Neuronal stem cell (in vitro differentiated cells): ENCODE measurements around the gene ZNF276.
A peak's percentile ranks its signal among the peaks of the same experiment; 100 is the strongest.

Source experiments
- DNase-seq: peaks from one replicate; pipeline ENCODE4 v3.0.0-alpha.2; 2013; ENCODE audit warnings: low spot score
- H2AFZ ChIP-seq: one replicate; pipeline ENCODE4 v1.6.1; 2013; ENCODE audit warnings: mild to moderate bottlenecking, low read length, inconsistent platforms
- H2AK5ac ChIP-seq: 2 replicates; pipeline ENCODE4 v1.6.1; 2013; ENCODE audit warnings: low read depth, mild to moderate bottlenecking, inconsistent platforms, low read length, moderate library complexity, mixed read lengths
- H2BK120ac ChIP-seq: 2 replicates; pipeline ENCODE4 v1.6.1; 2013; ENCODE audit warnings: low read depth, mild to moderate bottlenecking, inconsistent platforms, low read length, moderate library complexity, mixed read lengths
- H2BK12ac ChIP-seq: one replicate; pipeline ENCODE4 v1.6.1; 2013; ENCODE audit warnings: low read length, inconsistent platforms
- H2BK15ac ChIP-seq: 2 replicates; pipeline ENCODE4 v1.6.1; 2013; ENCODE audit warnings: mild to moderate bottlenecking, low read length, inconsistent platforms, mixed read lengths
- H2BK5ac ChIP-seq: one replicate; pipeline ENCODE4 v1.6.1; 2013; ENCODE audit warnings: inconsistent platforms, mild to moderate bottlenecking, low read length, moderate library complexity
- H3K14ac ChIP-seq: one replicate; pipeline ENCODE4 v1.6.1; 2013; ENCODE audit warnings: low read length, inconsistent platforms
- H3K18ac ChIP-seq: 2 replicates; pipeline ENCODE4 v1.6.1; 2013; ENCODE audit warnings: low read length, inconsistent platforms
- H3K23ac ChIP-seq: 2 replicates; pipeline ENCODE4 v1.6.1; 2013; ENCODE audit warnings: low read depth, mild to moderate bottlenecking, mixed read lengths, low read length, inconsistent platforms; ENCODE audit not compliant: poor library complexity
- H3K27ac ChIP-seq: replicated peaks from 3 replicates; pipeline ENCODE4 v1.5.1; 2013; ENCODE audit warnings: low read length, inconsistent platforms
- H3K27me3 ChIP-seq, 3 experiments: 2 replicates each; pipeline ENCODE4 v1.6.1; 2013; ENCODE audit warnings: low read length in 3 of 3, mild to moderate bottlenecking in 2 of 3, inconsistent platforms in 1 of 3, low read depth in 1 of 3, mixed read lengths in 1 of 3, moderate library complexity in 1 of 3; ENCODE audit not compliant: control insufficient read depth in 3 of 3, insufficient read depth in 3 of 3
- H3K36me3 ChIP-seq, 2 donors: replicated peaks in 1 of 2; 2 replicates each; pipeline ENCODE4 v1.6.1; 2013; ENCODE audit warnings: low read length in 2 of 2; ENCODE audit not compliant: control insufficient read depth in 2 of 2, insufficient read depth in 2 of 2
- H3K4ac ChIP-seq: 2 replicates; pipeline ENCODE4 v1.6.1; 2013; ENCODE audit warnings: inconsistent platforms, mild to moderate bottlenecking, low read length, moderate library complexity
- H3K4me1 ChIP-seq, 2 donors: 1 replicate in 1 of 2; 2 replicates in 1 of 2; pipeline ENCODE4 v1.6.1; 2013; ENCODE audit warnings: low read length in 2 of 2, low read depth in 1 of 2; ENCODE audit not compliant: control insufficient read depth in 2 of 2, insufficient read depth in 1 of 2
- H3K4me2 ChIP-seq: one replicate; pipeline ENCODE4 v1.6.1; 2013; ENCODE audit warnings: mild to moderate bottlenecking, low read length, inconsistent platforms; ENCODE audit not compliant: insufficient read depth, poor library complexity, severe bottlenecking
- H3K4me3 ChIP-seq, 2 donors: 2 replicates each; pipeline ENCODE4 v1.5.1; 2013; ENCODE audit warnings: low read length in 2 of 2, mild to moderate bottlenecking in 2 of 2, inconsistent platforms in 1 of 2, moderate library complexity in 1 of 2
- H3K79me1 ChIP-seq: one replicate; pipeline ENCODE4 v1.6.1; 2013; ENCODE audit warnings: low read depth, mild to moderate bottlenecking, inconsistent platforms, low read length, moderate library complexity
- H3K9ac ChIP-seq: one replicate; pipeline ENCODE4 v1.6.1; 2013; ENCODE audit warnings: mild to moderate bottlenecking, low read depth, low read length, inconsistent platforms; ENCODE audit not compliant: poor library complexity
- H3K9me3 ChIP-seq, 2 donors: replicated peaks in 1 of 2; 2 replicates each; pipeline versions ENCODE3 to v1.6.1; 2013; ENCODE audit warnings: low read length in 2 of 2, mild to moderate bottlenecking in 2 of 2, inconsistent platforms in 1 of 2, low read depth in 1 of 2, mixed read lengths in 1 of 2, moderate library complexity in 1 of 2; ENCODE audit not compliant: control insufficient read depth in 2 of 2, insufficient read depth in 1 of 2
- H4K8ac ChIP-seq: one replicate; pipeline ENCODE4 v1.6.1; 2013; ENCODE audit warnings: low read depth, mild to moderate bottlenecking, inconsistent platforms, low read length, moderate library complexity
- H4K91ac ChIP-seq: one replicate; pipeline ENCODE4 v1.6.1; 2013; ENCODE audit warnings: low read length, low read depth, mild to moderate bottlenecking, inconsistent platforms; ENCODE audit not compliant: poor library complexity
- whole genome bisulfite sequencing, 2 donors: extraction: QIAGEN DNeasy Blood & Tissue Kit; methylation state at CpG; one replicate each; pipeline ENCODE4 v1.1.7; 2013; ENCODE audit warnings: missing lambda C conversion rate in 2 of 2, mixed read lengths in 1 of 2; ENCODE audit not compliant: insufficient read length in 2 of 2, insufficient replicate concordance in 1 of 2; ENCODE audit errors: extremely low coverage in 2 of 2; 5-methylcytosine and 5-hydroxymethylcytosine counted together

ZNF276 gene

DNA sequence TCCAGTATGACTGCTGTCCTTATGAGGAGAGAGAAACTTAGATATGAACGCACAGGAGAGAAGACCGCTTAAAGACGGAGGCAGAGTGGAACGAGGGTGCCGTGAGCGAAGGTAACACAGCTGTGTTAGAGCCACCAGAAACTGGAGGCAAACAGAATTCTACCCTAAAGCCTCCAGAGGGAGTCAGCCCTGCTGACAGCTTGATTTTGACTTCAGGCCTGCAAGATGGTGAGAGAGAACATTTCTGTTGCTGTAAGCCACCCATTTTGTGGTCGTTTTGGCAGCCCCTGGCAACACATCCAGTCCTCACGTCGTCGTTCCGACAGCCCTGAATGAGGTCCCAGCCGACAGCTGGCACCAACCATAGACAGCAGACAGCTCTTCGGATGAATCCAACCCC, 17.1 kb upstream of the ZNF276 start:
- Histone ChIP-seq H2BK12ac (no peak overlapping the region), H2BK5ac (no peak overlapping the region), H2AK5ac (no peak overlapping the region), H3K9ac (no peak overlapping the region), H3K4me3 (no peak overlapping the region), H3K27me3 (peaks cover 0 to 2% (median 0%) of the 10 kb centered on the region in 3 experiments), H3K14ac (no peak overlapping the region), H4K8ac (no peak overlapping the region), H3K4me2 (no peak overlapping the region), H3K36me3 (peaks cover 0 to 6% of the 10 kb centered on the region in 2 donors), H3K4ac (no peak overlapping the region), H3K23ac (no peak overlapping the region), H3K79me1 (peaks cover 7% of the 10 kb centered on the region), H3K18ac (no peak overlapping the region), H3K4me1 (peaks cover 13 to 17% of the 10 kb centered on the region in 2 donors), H4K91ac (no peak overlapping the region), H2AFZ (no peak overlapping the region), H3K27ac (no peak overlapping the region), H2BK120ac (no peak overlapping the region), H3K9me3 (no peaks in the 10 kb centered on the region), H2BK15ac (no peak overlapping the region)
- DNase-seq: no peak
- no CpG with 5 or more reads among the region's 13 CpGs for WGBS, 2 donors

DNA sequence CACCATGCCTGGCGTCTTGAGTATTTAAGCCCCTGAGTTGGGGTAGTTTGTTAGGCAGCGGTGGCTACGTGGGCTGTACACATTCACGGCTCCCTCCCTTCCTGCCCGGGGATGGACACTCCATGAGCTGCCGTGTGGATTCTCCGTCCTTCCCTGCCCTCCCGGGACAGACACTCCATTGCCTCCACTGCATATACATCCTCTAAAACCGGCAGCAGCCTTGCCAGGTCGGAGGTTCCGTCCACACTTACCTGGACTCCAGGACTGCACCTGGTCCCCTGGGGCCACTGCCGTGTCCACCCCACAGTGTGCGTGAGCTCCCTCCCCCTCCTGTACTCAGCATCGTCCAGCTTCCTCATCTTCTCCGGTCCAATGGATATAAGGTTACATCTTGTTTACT, 16.3 kb upstream of the ZNF276 start:
- Histone ChIP-seq H2BK5ac (no peak overlapping the region), H2BK15ac (peak overlapping the region; percentile 85), H3K4me2 (no peak overlapping the region), H2BK120ac (no peak overlapping the region), H3K14ac (peak overlapping the region; percentile 71), H3K4me1 (peaks cover 13 to 16% of the 10 kb centered on the region in 2 donors), H3K27ac (no peak overlapping the region), H3K4me3 (no peak overlapping the region), H4K8ac (no peak overlapping the region), H3K9me3 (no peaks in the 10 kb centered on the region), H3K23ac (no peak overlapping the region), H3K9ac (peak overlapping the region; percentile 70), H3K18ac (peak overlapping the region; percentile 48), H3K27me3 (peaks cover 0 to 2% (median 0%) of the 10 kb centered on the region in 3 experiments), H2AFZ (no peak overlapping the region), H4K91ac (no peak overlapping the region), H2AK5ac (peak overlapping the region; percentile 89), H3K36me3 (no peaks in the 10 kb centered on the region), H3K79me1 (peaks cover 7% of the 10 kb centered on the region), H2BK12ac (no peak overlapping the region), H3K4ac (peak overlapping the region; percentile 10)
- no CpG with 5 or more reads among the region's 15 CpGs for WGBS, 2 donors
- DNase-seq: no peak

DNA sequence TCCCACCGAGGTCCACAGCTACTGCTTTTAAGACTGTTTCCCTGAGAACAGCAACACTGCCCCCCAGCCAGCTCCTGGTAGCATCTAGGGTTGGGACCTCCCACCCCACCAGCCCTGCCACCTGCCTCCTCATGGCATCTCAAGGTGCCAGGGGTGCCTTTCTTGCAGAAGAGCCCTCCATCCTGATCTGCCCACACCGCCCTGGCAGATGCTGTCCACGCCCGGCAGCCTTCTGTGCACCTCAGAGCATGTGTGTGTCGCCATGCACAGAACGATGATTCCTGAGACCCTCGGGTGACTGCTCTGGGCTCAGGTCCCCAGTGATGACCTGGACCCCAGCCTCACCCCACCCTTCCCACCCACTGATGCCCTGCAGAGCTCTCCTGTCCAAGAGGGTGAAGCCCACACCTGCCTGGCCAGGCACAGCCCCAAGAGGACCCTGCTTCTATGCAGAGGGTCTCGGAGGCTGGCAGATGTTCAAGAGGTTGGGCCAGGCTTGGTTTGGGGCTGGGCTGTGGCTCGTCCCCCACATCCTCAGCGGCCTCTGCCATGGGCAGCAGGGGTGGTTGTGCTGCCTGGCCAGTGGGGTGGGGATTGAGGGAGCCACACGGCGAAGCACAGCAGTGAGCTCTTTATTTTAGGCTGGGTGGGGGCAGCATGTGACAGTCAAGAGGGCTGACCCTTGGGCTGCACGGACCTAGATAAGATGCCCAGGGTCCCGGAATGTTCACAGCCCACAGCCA, 14.6 kb upstream of the ZNF276 start:
- peak overlapping the region; percentile 31 for H2BK120ac ChIP-seq
- H3K79me1 ChIP-seq: peaks cover 2% of the 10 kb centered on the region
- no peaks in the 10 kb centered on the region for H3K36me3 ChIP-seq
- peaks cover 4 to 12% of the 10 kb centered on the region in 2 donors for H3K4me1 ChIP-seq
- H2BK5ac ChIP-seq: no peak overlapping the region
- H4K8ac ChIP-seq: peak overlapping the region; percentile 23
- no peaks in the 10 kb centered on the region for H3K9me3 ChIP-seq
- no peak overlapping the region for H2BK12ac ChIP-seq
- peak overlapping the region; percentile 85 for H2AK5ac ChIP-seq
- no peak overlapping the region for H3K14ac ChIP-seq
- H3K23ac ChIP-seq: peak overlapping the region; percentile 37
- WGBS, 2 donors: no CpG with 5 or more reads among the region's 14 CpGs
- peak overlapping the region; percentile 35 for H3K18ac ChIP-seq
- DNase-seq: no peak
- H3K4me3 ChIP-seq: no peak overlapping the region
- no peak overlapping the region for H3K27ac ChIP-seq
- peak overlapping the region; percentile 75 for H2AFZ ChIP-seq
- H4K91ac ChIP-seq: no peak overlapping the region
- peak overlapping the region; percentile 50 for H3K9ac ChIP-seq
- no peak overlapping the region for H3K4me2 ChIP-seq
- peaks cover 0 to 2% (median 0%) of the 10 kb centered on the region in 3 experiments for H3K27me3 ChIP-seq
- H2BK15ac ChIP-seq: no peak overlapping the region
- no peak overlapping the region for H3K4ac ChIP-seq

DNA sequence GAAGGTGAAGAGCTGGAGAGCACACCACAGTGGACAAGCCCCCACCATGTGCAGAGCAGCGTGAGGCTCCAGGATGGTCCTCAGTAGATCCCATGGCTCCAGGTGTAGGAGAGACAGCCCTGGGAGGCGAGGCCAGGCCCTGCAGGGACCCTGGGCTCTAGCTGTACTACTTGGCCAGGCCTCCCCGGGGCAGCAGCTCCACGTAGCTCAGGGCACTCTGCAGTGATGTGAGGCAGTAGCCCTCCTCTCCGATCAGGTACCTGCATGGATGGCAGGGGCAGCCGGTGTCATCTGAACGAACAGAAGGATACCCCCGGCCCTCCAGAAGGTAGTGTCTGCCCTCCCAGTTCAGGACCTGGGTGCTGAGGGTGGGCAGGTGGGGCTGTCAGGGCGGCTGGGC, 13.6 kb upstream of the ZNF276 start:
- Histone ChIP-seq H3K4me1 (peaks cover 2 to 12% of the 10 kb centered on the region in 2 donors), H3K27ac (no peak overlapping the region), H3K79me1 (peaks cover 2% of the 10 kb centered on the region), H3K4ac (no peak overlapping the region), H2BK5ac (no peak overlapping the region), H3K18ac (no peak overlapping the region), H2AFZ (no peak overlapping the region), H2AK5ac (peak overlapping the region; percentile 75), H2BK12ac (peak overlapping the region; percentile 41), H4K91ac (no peak overlapping the region), H3K9ac (no peak overlapping the region), H3K4me2 (peak overlapping the region; percentile 18), H4K8ac (peak overlapping the region; percentile 23), H3K9me3 (no peaks in the 10 kb centered on the region), H2BK15ac (no peak overlapping the region), H3K27me3 (peaks cover 0 to 2% (median 0%) of the 10 kb centered on the region in 3 experiments), H3K4me3 (no peak overlapping the region), H3K36me3 (no peaks in the 10 kb centered on the region), H2BK120ac (no peak overlapping the region), H3K23ac (no peak overlapping the region), H3K14ac (no peak overlapping the region)
- no peak for DNase-seq
- WGBS, 2 donors: no CpG with 5 or more reads among the region's 9 CpGs
